GM18870 (cell line): ENCODE measurements around the gene SMU1.

Experiments
- ATAC-seq: cut with Tn5 transposase; IDR thresholded peaks from one replicate; pipeline ENCODE4 v1.9.1; 2021; ENCODE audit warnings: moderate library complexity; ENCODE audit not compliant: unreplicated experiment

SMU1 gene

DNA sequence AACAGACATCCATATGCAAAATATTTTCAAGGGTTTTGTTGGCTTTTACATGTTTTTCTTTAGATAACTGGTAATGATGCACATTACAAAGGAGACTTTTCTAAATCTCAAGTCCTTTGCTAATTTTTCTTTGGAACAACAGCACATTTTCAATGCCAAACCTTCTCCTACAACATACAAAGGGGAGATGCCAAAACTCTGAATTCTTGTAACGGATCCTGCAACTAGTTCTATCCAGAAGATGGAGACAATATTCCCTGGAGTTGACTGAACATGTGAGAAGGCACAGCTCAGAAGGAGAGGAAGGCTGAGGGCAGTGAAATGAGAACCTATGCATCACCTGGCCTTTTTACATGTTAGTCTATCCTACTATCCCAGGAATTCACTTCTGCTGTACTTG, 30.4 kb downstream of the SMU1 start:
- no peak for ATAC-seq

DNA sequence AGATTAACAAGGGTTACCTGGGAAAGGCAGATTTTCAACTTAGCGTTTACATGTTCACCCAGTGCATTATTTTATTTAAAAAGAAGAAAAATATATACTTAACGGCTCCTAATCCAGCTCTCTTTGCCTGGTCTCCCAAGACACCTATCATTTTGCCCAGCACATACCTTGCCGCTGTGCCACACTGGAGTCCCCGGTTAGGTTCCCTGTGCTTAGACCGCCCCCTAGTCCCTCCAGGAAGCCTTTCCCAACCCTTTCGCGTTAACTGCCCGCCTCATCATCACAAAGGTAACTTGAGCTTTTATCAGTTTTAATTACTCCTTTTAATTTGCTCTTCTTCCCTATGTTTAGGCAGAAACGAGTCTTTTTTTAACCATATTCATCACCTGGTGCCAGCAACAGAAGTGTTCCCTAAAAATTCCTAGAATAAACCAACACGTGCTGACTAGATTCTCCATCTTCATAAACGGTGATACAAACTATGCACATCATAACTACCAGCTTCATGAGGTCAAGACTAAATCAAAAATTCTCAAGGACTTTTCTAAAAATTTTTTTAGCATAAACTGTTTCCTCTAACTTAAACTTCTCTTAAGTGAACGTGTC, 31.7 kb downstream of the SMU1 start:
- ATAC-seq: no peak

GRCh38 chr9:33044162-33044673, 32.3 kb downstream of the SMU1 start:
- ATAC-seq: peak; percentile 66

DNA sequence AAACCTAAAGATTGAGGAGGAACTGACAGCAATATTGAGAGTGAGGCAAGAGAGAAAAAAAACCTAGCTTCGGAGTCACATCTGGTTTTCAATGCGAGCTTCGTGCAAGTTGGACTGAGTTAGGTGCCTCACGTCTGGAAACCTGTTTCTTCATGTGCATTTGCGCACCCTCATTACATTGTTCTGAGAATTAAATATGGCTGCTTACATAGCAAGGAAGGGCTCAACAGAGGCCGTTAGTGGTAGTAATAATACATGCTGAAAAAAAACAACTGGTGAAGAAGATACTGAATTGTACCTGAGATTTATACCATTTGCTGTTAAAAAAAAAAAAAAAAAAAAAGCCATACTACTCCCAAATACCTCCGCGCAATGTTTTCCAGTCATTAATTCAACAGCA, 32.8 kb downstream of the SMU1 start:
- no peak for ATAC-seq

GRCh38 chr9:33042473-33042872, 34.0 kb downstream of the SMU1 start:
- no peak for ATAC-seq

- no peak for ATAC-seq
Observed at GRCh38 chr9:33041432-33042188, 34.9 kb downstream of the SMU1 start.

GRCh38 chr9:33040792-33041431, 35.6 kb downstream of the SMU1 start:
- ATAC-seq: no peak

- no peak for ATAC-seq
Observed at GRCh38 chr9:33032865-33033264, 43.6 kb downstream of the SMU1 start.

GRCh38 chr9:33032292-33032691, 44.2 kb downstream of the SMU1 start:
- no peak for ATAC-seq

GRCh38 chr9:33030285-33030684, 46.2 kb downstream of the SMU1 start:
- no peak for ATAC-seq

- no peak for ATAC-seq
Observed at GRCh38 chr9:33029231-33029786, 47.2 kb downstream of the SMU1 start.

- peak; percentile 21 for ATAC-seq
Observed at GRCh38 chr9:33025572-33026342, 50.7 kb downstream of the SMU1 start.

DNA sequence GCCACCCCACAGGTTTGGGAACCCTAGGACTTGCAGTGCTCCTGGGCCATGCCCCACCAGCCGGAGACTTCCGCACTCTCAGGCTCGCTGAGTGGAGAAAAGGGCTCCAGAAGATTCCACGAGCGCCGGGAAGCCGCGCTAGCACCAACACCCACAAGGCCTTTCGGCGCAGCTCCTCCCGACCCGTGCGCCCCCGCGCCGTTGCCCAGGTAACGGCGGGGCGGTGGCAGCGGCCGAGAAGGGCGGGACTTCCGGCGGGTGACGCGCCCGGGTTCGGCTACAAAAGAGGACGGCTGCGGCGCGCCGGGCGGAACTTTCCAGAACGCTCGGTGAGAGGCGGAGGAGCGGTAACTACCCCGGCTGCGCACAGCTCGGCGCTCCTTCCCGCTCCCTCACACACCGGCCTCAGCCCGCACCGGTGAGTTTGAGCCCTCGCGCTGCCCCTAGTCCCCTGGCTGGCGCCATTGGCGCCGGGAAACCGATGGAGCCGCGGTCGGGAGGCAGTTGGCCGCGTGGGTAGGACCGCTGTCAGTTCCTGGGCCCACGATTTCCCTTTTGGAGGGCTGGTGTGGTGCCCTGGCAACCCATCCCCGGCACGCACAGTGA, 51.4 kb downstream of the SMU1 start, which contains the start of gene DNAJA1:
Gene DNAJA1, plus strand, starts transcription at position 308 of the 606 bp plus-strand sequence. CDS start 1,212 bp downstream, outside the sequence.
- ATAC-seq: peak; percentile 74

DNA sequence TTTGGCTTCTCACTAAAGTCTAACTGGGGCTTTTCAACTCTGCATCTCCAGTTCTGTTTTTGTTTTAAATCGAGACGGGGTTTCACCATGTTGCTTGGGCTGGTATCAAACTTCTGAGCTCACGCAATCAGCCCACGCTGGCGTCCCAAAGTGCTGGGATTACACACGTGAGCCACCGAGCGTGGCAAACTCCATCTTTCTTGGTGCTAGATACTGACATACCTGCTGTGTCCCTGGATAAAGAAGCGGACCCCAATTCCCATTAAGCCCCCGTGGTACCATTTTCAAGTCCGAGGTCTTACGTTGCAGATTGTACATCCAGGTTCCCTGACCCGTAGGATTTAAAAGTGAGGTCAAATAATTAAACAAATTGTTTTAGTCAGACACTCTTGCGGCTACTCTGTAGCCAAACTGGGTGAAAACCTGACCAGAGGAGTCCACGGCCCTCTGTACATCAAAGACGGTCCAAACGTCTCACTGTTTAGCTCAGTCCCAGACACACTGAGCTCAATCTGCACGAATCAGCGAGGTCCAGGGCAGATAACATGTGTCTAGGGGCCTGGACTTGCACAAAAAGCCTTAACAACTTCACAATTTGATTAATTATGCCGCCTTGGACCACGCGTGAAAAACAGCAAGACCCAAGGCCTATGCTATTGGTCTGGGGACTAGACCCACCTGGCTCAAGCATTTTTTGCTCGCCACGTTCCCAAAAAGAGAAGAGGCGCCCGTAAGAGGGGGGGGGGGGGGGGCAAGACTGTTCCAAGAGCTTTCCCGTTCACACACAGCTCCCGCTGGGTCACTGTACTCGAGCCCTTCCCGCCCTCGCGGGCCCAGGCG, 52.1 kb downstream of the SMU1 start:
- ATAC-seq: no peak

DNA sequence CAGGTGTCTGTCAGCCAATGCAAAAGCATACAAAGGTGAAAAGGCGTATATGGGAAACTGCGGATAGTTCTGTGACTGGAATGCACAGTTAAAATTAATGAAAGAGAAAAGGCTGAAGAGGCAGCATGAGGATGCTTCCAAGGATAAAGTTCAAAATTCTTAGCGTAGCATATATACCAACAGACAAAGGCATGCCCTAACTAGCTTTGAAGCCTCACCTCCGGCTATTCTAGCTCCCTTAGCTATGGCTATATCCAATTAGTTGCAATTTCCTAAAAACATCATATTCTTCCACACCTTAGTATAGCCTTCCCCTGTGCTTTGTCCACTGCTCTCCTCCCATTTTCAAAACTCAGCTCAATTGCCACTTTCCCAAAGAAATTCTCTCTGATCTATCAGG, 52.8 kb downstream of the SMU1 start:
- ATAC-seq: no peak

- ATAC-seq: no peak
Observed at GRCh38 chr9:33022755-33023154, 53.7 kb downstream of the SMU1 start.

- ATAC-seq: no peak
Observed at GRCh38 chr9:33022303-33022702, 54.2 kb downstream of the SMU1 start.

GRCh38 chr9:33019797-33020196, 56.7 kb downstream of the SMU1 start:
- no peak for ATAC-seq

DNA sequence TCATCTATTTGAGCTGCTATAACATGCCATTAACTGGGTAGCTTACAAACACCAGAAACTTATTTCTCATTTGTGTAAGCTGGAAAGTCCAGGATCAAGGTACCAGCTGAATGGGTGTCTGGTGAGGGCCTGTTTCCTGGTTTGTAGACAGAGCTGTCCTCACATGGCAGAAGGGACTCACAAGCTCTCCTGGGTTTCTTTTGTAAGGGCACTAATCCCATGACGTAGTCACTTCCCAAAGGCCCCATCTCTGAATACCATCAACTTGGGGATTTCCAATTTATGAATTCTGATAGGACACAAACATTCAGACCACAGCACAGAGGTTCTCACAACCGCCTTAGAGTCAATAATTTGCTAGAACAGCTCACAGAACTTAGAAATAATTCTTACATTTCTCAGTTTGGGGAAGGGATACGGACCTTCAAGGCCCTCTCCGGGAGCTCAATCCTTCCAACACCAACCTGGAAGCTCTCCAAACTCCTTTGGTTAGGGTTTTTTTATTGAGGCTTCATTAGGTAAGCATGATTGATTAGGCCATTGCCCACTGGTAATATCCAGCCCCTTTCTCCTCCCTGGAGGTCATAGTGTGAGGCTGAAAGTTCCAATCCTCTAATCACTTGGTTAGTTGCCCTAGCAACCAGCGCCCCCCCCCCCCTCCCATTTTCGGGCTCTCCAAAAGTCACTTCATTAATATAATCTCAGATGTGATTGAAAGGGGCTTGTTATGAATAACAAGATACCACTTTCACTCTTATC, 59.0 kb downstream of the SMU1 start:
- ATAC-seq: peak; percentile 51
